Keratinocyte (primary cell): ENCODE measurements around the gene CSK. TPM values are rescaled to one million over a fixed set of nuclear protein-coding genes. Genes with fewer than 3 reads are reported as not detected.

Experiments used
- DNase-seq: peaks from one replicate; pipeline ENCODE4 v3.0.0-alpha.2; 2011; ENCODE audit warnings: low read depth, missing footprints, low spot score
- FAIRE-seq: peaks from 2 replicates; lab custom pipeline; 2011; peaks lifted over from hg19 to GRCh38; lab: Jason Lieb, UNC
- H2AFZ ChIP-seq: 2 replicates; pipeline ENCODE4 v1.6.0; 2012; ENCODE audit warnings: low read length, control low read depth, inconsistent platforms; ENCODE audit not compliant: control insufficient read depth
- H3K27ac ChIP-seq: 2 replicates; pipeline ENCODE4 v1.5.1; 2011; ENCODE audit warnings: low read length; ENCODE audit not compliant: control insufficient read depth, insufficient read depth
- H3K27me3 ChIP-seq: 3 replicates; pipeline ENCODE4 v1.6.0; 2011; ENCODE audit warnings: low read length; ENCODE audit not compliant: control insufficient read depth, insufficient read depth; ENCODE audit errors: extremely low read depth
- H3K36me3 ChIP-seq, 2 experiments: 2 replicates in 1 of 2; 3 replicates in 1 of 2; pipeline ENCODE4 v1.5.1; 2011; ENCODE audit warnings: low read length in 2 of 2, mild to moderate bottlenecking in 1 of 2; ENCODE audit not compliant: control insufficient read depth in 2 of 2, insufficient read depth in 2 of 2; ENCODE audit errors: extremely low read depth in 1 of 2
- H3K4me1 ChIP-seq: 3 replicates; pipeline ENCODE4 v1.5.1; 2011; ENCODE audit warnings: low read length; ENCODE audit not compliant: control insufficient read depth, insufficient read depth; ENCODE audit errors: extremely low read depth
- H3K4me2 ChIP-seq: 3 replicates; pipeline ENCODE4 v1.6.0; 2011; ENCODE audit warnings: low read depth, low read length; ENCODE audit not compliant: control insufficient read depth, insufficient read depth; ENCODE audit errors: extremely low read depth
- H3K4me3 ChIP-seq, 3 experiments: fragments of 200-600 bp in 1 of 3; sonication (generic) in 1 of 3; 2 replicates in 2 of 3; 3 replicates in 1 of 3; pipeline ENCODE4 v1.5.1; 2011 to 2016; ENCODE audit warnings: low read length in 3 of 3, mild to moderate bottlenecking in 3 of 3, control low read depth in 2 of 3, inconsistent platforms in 1 of 3, low read depth in 1 of 3, mixed read lengths in 1 of 3, mixed run types in 1 of 3, moderate library complexity in 1 of 3; ENCODE audit not compliant: control insufficient read depth in 2 of 3, insufficient read depth in 2 of 3; ENCODE audit errors: extremely low read depth in 1 of 3
- H3K79me2 ChIP-seq: 2 replicates; pipeline ENCODE4 v1.6.0; 2012; ENCODE audit warnings: low read length; ENCODE audit not compliant: control insufficient read depth, insufficient read depth
- H3K9ac ChIP-seq: 3 replicates; pipeline ENCODE4 v1.6.0; 2011; ENCODE audit warnings: low read length; ENCODE audit not compliant: control insufficient read depth, insufficient read depth; ENCODE audit errors: extremely low read depth
- H3K9me1 ChIP-seq: 3 replicates; pipeline ENCODE4 v1.6.0; 2011; ENCODE audit warnings: low read length; ENCODE audit not compliant: control insufficient read depth, insufficient read depth; ENCODE audit errors: extremely low read depth
- H3K9me3 ChIP-seq: 2 replicates; pipeline ENCODE4 v1.5.1; 2012; ENCODE audit warnings: low read depth, low read length; ENCODE audit not compliant: control insufficient read depth
- H4K20me1 ChIP-seq: 3 replicates; pipeline ENCODE4 v1.6.0; 2011; ENCODE audit warnings: low read length; ENCODE audit not compliant: control insufficient read depth, insufficient read depth; ENCODE audit errors: extremely low read depth
- EZH2 ChIP-seq: IDR thresholded peaks from one replicate; pipeline ENCODE4 v1.6.1; 2012; ENCODE audit warnings: inconsistent platforms, mild to moderate bottlenecking, low read length, moderate library complexity
- dilution Hi-C: fragments of 300-500 bp; cut with MboI; formaldehyde crosslinking; loops from one replicate; pipeline ENCODE4 v1.7.0; 2020; ENCODE audit warnings: low sequenced_read_pairs; ENCODE audit not compliant: extremely low pct_ligation_motif_present
- polyA plus RNA-seq, 5 experiments: library from polyadenylated mRNA; depleted of rRNA in 3 of 5; stranded (reverse) in 3 of 5; stranded (forward) in 1 of 5; unstranded in 1 of 5; fragments of >200 nt; gene quantifications; 1 replicate in 1 of 5; 2 replicates in 3 of 5; 3 replicates in 1 of 5; pipeline versions ENCODE4 v1.2.1 to v1.2.3, GENCODE V29; 2011 to 2012; ENCODE audit warnings: missing spikeins in 2 of 5, low read depth in 1 of 5, low replicate concordance in 1 of 5
- TF ChIP-seq, protein P1 (sequence below), 3 experiments: IDR thresholded peaks in 1 of 3; conservative IDR thresholded peaks in 1 of 3; optimal IDR thresholded peaks in 1 of 3; 2 replicates in 2 of 3; 3 replicates in 1 of 3; pipeline versions ENCODE3 to v1.5.1; 2011; ENCODE audit warnings: low read length in 3 of 3, mild to moderate bottlenecking in 3 of 3, moderate library complexity in 2 of 3, control low read depth in 1 of 3, inconsistent platforms in 1 of 3; ENCODE audit not compliant: insufficient read depth in 2 of 3; ENCODE audit errors: extremely low read depth in 1 of 3

The CSK gene
- polyA plus RNA-seq, 1 donor (not counting 4 experiments of a cell fraction or from before 2014, with no cell fraction given) = 17.2 TPM

DNA sequence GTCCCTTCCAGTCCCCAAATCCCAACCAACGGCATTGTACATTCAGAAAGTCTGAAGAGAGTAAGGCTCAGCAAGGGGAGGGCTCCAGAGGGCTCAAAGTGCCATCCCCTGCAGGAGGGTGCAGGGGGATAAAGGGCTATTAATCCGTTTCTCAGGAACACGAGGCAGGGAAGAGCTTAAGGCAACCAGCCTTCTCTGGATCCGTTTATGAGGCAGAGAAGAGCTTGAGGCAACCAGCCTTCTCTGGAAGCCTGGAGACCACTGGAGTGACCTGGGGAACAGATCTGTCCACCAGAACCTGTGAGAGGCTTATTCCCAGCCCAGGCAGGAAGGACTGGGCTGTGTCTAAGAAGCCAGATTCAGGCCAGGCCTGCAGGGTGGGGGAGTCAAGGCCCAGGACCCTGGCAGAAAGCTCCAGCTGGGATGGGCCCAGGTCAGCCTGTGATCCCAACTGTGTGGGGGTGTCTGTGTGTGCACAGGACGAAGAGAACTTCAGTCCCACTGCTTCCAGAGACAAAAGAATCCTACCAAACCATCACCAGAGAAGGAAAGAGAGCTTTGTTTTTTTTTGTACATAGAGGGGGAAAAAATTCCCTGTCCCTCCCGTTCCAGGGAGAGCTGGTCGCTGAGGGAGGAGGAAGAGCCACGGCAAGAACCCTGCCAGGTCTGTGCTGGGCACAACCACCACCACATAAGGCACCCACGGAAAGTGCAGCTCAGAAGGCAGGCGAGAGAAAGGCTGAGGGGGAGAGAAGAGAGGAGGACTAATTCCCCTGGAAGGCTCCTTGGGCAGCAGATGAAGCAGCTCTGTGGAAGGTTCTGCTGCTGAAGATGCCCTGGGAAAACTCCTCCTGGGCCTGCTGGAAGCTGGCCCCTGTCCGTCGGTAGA is 62.7 kb downstream of the CSK start:
- no peaks in the 10 kb centered on the region for H3K27me3 ChIP-seq
- H3K4me1 ChIP-seq = peaks cover 14% of the 10 kb centered on the region
- FAIRE-seq = no peak
- H3K4me3 ChIP-seq = no peak overlapping the region
- no peak overlapping the region for H3K9ac ChIP-seq
- no peak overlapping the region for H3K27ac ChIP-seq
- DNase-seq = no peak
- no peak overlapping the region for H2AFZ ChIP-seq
- no peak for TF ChIP-seq EZH2
- TF ChIP-seq, protein P1, sequence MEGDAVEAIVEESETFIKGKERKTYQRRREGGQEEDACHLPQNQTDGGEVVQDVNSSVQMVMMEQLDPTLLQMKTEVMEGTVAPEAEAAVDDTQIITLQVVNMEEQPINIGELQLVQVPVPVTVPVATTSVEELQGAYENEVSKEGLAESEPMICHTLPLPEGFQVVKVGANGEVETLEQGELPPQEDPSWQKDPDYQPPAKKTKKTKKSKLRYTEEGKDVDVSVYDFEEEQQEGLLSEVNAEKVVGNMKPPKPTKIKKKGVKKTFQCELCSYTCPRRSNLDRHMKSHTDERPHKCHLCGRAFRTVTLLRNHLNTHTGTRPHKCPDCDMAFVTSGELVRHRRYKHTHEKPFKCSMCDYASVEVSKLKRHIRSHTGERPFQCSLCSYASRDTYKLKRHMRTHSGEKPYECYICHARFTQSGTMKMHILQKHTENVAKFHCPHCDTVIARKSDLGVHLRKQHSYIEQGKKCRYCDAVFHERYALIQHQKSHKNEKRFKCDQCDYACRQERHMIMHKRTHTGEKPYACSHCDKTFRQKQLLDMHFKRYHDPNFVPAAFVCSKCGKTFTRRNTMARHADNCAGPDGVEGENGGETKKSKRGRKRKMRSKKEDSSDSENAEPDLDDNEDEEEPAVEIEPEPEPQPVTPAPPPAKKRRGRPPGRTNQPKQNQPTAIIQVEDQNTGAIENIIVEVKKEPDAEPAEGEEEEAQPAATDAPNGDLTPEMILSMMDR (optimal IDR thresholded peaks at IDR 0.05 in 1 of 3, IDR thresholded peaks at IDR 0.05 in 1 of 3, conservative IDR thresholded peaks at IDR 0.05 in 1 of 3; ENCODE audit: extremely low read depth in 1 of 3, insufficient read depth in 2 of 3, low read length in 3 of 3) = no peak
- dilution Hi-C loops = no loop called here
- no peaks in the 10 kb centered on the region for H3K9me1 ChIP-seq
- H3K79me2 ChIP-seq = no peaks in the 10 kb centered on the region
- no peak overlapping the region for H3K4me2 ChIP-seq
- no peaks in the 10 kb centered on the region for H4K20me1 ChIP-seq
- peaks cover 1 to 19% of the 10 kb centered on the region in 2 experiments for H3K36me3 ChIP-seq
- no peaks in the 10 kb centered on the region for H3K9me3 ChIP-seq

DNA sequence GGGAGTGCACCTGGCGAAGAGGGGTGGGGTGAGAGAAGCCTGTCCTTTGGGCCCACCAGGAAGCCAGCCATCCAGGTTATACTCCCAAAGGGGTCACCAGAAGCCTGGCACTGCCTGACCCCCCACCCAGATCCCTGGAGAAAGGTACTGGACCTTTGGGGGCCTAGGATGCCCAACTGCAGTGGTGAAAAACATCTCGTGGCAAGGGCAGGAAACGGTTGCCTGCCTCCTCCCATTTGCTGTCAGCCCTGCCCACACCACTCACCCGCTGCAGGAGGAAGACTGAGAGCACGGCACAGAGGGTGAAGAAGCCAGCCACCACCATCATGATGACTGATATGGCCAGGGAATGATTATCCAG is 63.3 kb downstream of the CSK start:
- Histone ChIP-seq H3K4me1 (peaks cover 14% of the 10 kb centered on the region), H3K4me3 (no peak overlapping the region), H4K20me1 (no peaks in the 10 kb centered on the region), H3K9me1 (no peaks in the 10 kb centered on the region), H3K4me2 (no peak overlapping the region), H3K79me2 (no peaks in the 10 kb centered on the region), H3K36me3 (peaks cover 8 to 22% of the 10 kb centered on the region in 2 experiments), H3K9me3 (no peaks in the 10 kb centered on the region), H2AFZ (no peak overlapping the region), H3K27ac (no peak overlapping the region), H3K27me3 (no peaks in the 10 kb centered on the region), H3K9ac (no peak overlapping the region)
- FAIRE-seq = no peak
- no peak for DNase-seq
- dilution Hi-C loops = no loop called here
- TF ChIP-seq EZH2 = no peak
- TF ChIP-seq, protein P1 (optimal IDR thresholded peaks at IDR 0.05 in 1 of 3, IDR thresholded peaks at IDR 0.05 in 1 of 3, conservative IDR thresholded peaks at IDR 0.05 in 1 of 3; ENCODE audit: extremely low read depth in 1 of 3, insufficient read depth in 2 of 3, low read length in 3 of 3) = no peak
